Measurements from ENCODE around the gene ATF6.

Gene ATF6

DNA sequence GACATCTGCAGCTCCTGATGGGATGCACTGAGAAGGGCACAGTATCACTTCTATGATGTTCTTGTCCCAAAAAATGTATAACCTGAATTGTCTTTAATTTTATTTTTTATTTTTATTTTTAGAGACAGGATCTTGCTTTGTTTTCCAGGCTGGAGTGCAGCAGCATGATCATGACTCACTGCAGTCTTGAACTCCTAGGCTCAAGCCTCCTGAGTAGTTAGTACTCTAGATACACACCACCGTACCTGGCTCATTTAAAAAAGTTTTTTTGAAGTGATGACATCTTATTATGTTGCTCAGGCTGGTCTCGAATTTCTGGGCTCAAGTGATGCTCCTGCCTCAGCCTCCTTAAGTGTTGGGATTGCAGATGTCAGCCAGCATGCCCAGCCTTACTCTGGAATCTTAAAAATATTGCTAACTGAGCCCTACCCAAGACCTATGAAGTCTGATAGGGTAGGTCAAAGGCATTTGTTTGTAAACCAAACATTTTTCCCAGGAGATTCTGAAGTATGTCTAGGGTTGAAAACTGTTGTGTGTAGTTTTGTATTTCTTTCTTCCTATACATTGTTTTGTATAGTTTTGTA lies 68.9 kb downstream of the ATF6 start:
- peak; percentile 22 for DNase-seq (ENCODE audit: low read depth)
- TF ChIP-seq, protein P1, sequence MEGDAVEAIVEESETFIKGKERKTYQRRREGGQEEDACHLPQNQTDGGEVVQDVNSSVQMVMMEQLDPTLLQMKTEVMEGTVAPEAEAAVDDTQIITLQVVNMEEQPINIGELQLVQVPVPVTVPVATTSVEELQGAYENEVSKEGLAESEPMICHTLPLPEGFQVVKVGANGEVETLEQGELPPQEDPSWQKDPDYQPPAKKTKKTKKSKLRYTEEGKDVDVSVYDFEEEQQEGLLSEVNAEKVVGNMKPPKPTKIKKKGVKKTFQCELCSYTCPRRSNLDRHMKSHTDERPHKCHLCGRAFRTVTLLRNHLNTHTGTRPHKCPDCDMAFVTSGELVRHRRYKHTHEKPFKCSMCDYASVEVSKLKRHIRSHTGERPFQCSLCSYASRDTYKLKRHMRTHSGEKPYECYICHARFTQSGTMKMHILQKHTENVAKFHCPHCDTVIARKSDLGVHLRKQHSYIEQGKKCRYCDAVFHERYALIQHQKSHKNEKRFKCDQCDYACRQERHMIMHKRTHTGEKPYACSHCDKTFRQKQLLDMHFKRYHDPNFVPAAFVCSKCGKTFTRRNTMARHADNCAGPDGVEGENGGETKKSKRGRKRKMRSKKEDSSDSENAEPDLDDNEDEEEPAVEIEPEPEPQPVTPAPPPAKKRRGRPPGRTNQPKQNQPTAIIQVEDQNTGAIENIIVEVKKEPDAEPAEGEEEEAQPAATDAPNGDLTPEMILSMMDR (conservative IDR thresholded peaks at IDR 0.05; ENCODE audit: low read length), result no peak
- H3K4me3 ChIP-seq (ENCODE audit: low read length), result no peak overlapping the region

DNA sequence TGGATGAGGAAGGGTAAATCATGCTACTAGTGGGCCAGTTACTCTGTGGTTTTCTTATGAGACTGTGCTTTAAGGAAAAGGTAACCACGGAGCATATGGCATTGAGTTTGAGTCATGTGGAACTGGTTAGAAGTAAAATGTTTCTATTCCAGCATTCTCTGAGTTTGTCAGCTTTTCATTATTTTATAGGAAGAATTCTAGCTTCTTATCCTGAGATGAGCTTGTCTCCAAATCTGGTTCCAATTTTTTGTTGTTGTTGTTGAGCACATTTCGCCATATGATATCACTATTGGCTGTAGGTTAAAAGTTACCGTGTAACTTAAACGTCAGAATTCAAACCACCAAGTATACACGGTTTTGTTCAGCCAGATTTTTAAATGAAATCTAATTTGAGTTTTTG lies 69.9 kb downstream of the ATF6 start:
- peak; percentile 92 for DNase-seq (ENCODE audit: low read depth)
- no peak overlapping the region for H3K4me3 ChIP-seq (ENCODE audit: low read length)
- TF ChIP-seq, protein P1 (conservative IDR thresholded peaks at IDR 0.05; ENCODE audit: low read length), result no peak

DNA sequence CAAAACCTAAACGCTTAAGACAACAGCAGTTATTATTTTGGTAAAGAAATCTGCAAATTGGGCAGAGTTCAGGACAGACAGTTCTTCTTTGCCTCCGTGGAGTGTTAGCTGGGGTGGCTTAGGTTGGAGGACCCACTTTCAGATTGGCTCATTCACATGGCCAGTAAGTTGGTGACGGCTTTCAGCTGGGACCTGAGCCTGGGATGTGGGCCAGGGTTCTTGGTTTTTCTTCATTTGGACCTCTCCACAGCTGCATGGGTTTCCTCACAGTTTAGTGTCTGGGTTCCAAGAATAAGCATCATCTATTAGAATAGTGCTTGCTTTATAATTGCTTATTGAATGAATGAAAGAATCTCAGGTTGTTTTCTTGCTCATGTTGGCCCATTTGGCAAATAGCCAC lies 72.2 kb downstream of the ATF6 start:
- TF ChIP-seq, protein P1 (conservative IDR thresholded peaks at IDR 0.05; ENCODE audit: low read length), result no peak
- DNase-seq (ENCODE audit: low read depth), result peak; percentile 46
- H3K4me3 ChIP-seq (ENCODE audit: low read length), result no peak overlapping the region

DNA sequence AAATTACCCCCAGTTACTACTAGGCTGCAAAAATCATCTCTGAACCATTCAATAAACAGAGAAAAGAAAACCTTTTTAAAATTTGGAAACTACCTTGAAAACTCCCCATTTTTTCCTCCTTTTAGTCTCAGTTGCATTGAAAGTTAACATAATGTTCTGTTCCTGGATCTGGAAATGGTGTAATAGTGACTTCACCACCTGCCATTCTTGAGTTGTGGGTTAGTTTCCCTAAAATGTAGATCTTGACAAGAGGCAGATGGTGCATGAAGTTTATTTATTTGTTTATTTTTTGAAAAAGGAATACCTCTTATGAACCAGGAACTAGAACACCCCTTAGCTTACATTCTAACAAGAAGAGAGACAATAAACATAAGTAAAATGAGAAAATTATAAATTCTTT lies 72.8 kb downstream of the ATF6 start:
- H3K4me3 ChIP-seq (ENCODE audit: low read length), result no peak overlapping the region
- TF ChIP-seq, protein P1 (conservative IDR thresholded peaks at IDR 0.05; ENCODE audit: low read length), result no peak
- no peak for DNase-seq (ENCODE audit: low read depth)

DNA sequence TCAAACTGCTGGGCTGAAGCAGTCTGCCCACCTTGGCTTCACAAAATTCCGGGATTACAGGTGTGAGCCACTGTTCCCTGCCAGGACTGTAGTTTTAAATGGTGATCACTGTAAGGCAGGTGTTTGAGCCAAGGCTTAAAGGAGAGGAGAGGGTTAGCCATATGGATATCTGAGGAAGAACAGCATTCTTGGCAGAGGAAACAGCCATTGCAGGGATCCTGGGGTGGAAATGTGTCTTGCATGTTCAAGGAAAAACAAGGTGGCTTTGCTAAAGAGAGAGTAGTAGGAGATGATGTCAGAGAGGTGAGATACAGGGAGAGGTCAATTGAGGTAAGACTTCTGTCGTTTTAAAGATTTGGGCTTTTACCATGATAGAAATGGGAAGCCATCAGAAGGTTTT lies 73.5 kb downstream of the ATF6 start:
- DNase-seq (ENCODE audit: low read depth), result no peak
- H3K4me3 ChIP-seq (ENCODE audit: low read length), result no peak overlapping the region
- TF ChIP-seq, protein P1 (conservative IDR thresholded peaks at IDR 0.05; ENCODE audit: low read length), result no peak

DNA sequence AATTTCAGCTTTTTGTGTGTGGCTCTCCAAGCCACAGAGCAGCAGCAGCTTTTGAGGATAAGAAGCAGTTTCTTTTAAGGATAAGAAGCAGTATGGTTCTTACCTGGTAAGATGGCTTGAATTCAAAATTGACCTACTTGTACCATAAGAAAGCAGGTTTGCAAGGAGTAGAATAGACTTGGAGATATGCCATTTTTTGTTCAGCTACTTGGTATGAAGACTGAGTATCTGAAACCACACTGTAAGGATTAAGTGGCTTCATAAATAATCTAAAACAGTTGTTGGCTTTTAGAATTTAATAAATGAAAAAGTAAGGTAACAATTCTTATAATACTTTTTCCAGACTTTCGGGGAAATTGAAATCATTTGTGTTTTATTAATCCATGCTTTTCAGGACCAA lies 74.2 kb downstream of the ATF6 start:
- TF ChIP-seq, protein P1 (conservative IDR thresholded peaks at IDR 0.05; ENCODE audit: low read length), result no peak
- no peak overlapping the region for H3K4me3 ChIP-seq (ENCODE audit: low read length)
- DNase-seq (ENCODE audit: low read depth), result peak; percentile 79

DNA sequence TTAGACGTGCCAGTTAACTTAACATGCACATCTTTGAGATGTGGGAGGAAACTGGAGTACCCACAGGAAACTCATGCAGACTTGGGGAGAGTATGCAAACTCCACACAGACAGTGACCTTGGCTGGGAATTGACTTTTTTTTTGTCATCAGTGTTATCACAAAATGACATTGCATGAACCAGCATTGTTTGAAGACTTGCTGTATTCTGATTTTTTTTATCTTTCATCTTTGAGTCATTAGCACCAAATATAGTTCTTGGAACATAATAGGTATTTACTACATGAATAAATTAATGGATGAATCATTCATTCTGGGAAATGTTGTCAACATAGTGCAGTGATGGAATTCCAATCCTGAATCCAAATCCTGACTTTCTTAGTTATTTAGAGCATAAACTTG lies 77.0 kb downstream of the ATF6 start:
- TF ChIP-seq, protein P1 (conservative IDR thresholded peaks at IDR 0.05; ENCODE audit: low read length), result no peak
- DNase-seq (ENCODE audit: low read depth), result peak; percentile 50
- H3K4me3 ChIP-seq (ENCODE audit: low read length), result no peak overlapping the region
